Activated T-cell treated with anti-CD3 and anti-CD28 coated beads, Interleukin-2, amount 50 U/mL, for 72 hours (primary cell): ENCODE measurements around the gene DGUOK. TPM values are rescaled to one million over a fixed set of nuclear protein-coding genes. Genes with fewer than 3 reads are reported as not detected.

Experiments used
- ATAC-seq, 2 donors: fragments of 150-1000 bp; cut with Tn5 transposase; replicated peaks in 1 of 2; 2 replicates each; pipeline ENCODE4 v1.10.0; 2021; ENCODE audit warnings: moderate library complexity in 2 of 2, mild to moderate bottlenecking in 1 of 2
- DNase-seq, 2 donors: peaks; one replicate each; pipeline ENCODE4 v3.0.0; 2021 to 2022; ENCODE audit warnings: mixed read lengths in 1 of 2
- H3K27ac Mint-ChIP-seq: one replicate; pipeline ENCODE4 v1.8.0; 2022; ENCODE audit warnings: mild to moderate bottlenecking, moderate library complexity, mixed read lengths
- H3K27me3 Mint-ChIP-seq: one replicate; pipeline ENCODE4 v1.8.0; 2022; ENCODE audit warnings: low read depth, mixed read lengths
- H3K36me3 Mint-ChIP-seq, 2 donors: one replicate each; pipeline ENCODE4 v1.8.0; 2022; ENCODE audit warnings: mixed read lengths in 2 of 2, mild to moderate bottlenecking in 1 of 2; ENCODE audit not compliant: insufficient read depth in 2 of 2
- H3K4me1 Mint-ChIP-seq: one replicate; pipeline ENCODE4 v1.8.0; 2022; ENCODE audit warnings: low read depth, mixed read lengths
- H3K4me3 Mint-ChIP-seq, 2 donors: one replicate each; pipeline ENCODE4 v1.8.0; 2022; ENCODE audit warnings: mild to moderate bottlenecking in 2 of 2, mixed read lengths in 2 of 2, moderate library complexity in 2 of 2
- H3K9me3 Mint-ChIP-seq, 2 donors: one replicate each; pipeline ENCODE4 v1.8.0; 2022; ENCODE audit warnings: mixed read lengths in 2 of 2
- total RNA-seq, 2 donors: library from RNA; stranded (reverse); gene quantifications; one replicate each; pipeline ENCODE4 v1.2.3, GENCODE V29; 2022

DGUOK gene
- total RNA-seq, 2 donors from 2014 or later, result 110 to 119 TPM

DNA sequence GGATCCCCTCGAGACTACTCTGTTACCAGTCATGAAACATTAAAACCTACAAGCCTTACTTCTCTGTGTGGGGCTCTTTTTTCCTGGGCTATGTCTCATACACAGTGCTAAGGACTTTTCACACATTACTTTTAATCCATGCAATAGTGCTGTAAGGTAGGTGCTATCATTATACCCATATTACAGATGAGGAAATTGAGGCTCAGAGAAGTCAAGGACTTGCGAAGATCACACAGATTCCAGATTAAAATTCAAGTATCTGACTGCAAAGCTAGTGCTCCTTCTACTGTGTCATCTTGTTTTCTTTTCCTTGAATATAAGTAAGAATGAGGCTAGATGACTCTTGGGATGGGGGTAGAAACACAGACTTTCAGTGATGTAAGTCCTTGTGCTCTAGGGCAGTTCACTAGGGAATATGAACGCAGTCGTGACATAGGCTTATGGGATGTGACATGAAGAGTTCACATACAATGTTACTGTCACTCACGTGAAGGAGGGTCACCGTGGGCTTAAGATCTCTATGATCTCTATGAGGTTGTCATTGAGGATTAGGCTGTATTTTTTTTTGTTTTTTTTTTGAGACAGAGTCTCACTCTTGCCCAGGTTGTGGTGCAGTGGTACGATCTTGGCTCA is 7.0 kb upstream of the DGUOK start:
- Mint-ChIP-seq H3K27me3 (peaks cover 9% of the 10 kb centered on the region), H3K4me3 (no peak overlapping the region), H3K4me1 (peaks cover 14% of the 10 kb centered on the region), H3K27ac (no peak overlapping the region), H3K9me3 (no peaks in the 10 kb centered on the region), H3K36me3 (no peaks in the 10 kb centered on the region)
- ATAC-seq (no peak), DNase-seq (no peak)

- peaks cover 15% of the 10 kb centered on the region for H3K4me1 Mint-ChIP-seq
- no peaks in the 10 kb centered on the region for H3K36me3 Mint-ChIP-seq
- H3K27me3 Mint-ChIP-seq, result peaks cover 9% of the 10 kb centered on the region
- peak; percentile 39 to 54 for DNase-seq
- H3K9me3 Mint-ChIP-seq, result no peaks in the 10 kb centered on the region
- no peak overlapping the region for H3K4me3 Mint-ChIP-seq
- peak; percentile 58 to 70 for ATAC-seq
- H3K27ac Mint-ChIP-seq, result no peak overlapping the region
Measured at GRCh38 chr2:73920577-73921545, 5.8 kb upstream of the DGUOK start.

DNA sequence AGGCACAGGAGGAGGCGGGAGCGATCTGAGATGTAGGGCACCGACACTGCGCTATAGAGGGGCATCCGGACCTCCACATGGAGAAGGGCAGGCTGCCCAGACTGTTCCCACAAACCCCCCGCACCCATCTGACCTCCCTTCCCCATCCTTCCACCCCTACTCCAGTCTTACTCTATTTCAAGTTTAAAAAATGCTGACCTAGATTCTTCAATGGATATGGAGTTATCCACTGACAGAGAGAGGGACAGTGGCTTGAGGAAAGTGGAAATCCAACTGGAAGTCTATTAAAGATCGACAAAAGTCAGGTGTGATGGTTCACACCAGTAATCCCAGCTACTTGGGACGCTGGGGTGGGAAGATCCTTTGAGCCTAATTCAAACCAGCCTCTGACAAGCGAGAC is 5.1 kb upstream of the DGUOK start:
- H3K27ac Mint-ChIP-seq, result no peak overlapping the region
- H3K4me1 Mint-ChIP-seq, result peaks cover 22% of the 10 kb centered on the region
- H3K27me3 Mint-ChIP-seq, result peaks cover 9% of the 10 kb centered on the region
- no peak overlapping the region for H3K4me3 Mint-ChIP-seq
- no peak for DNase-seq
- H3K36me3 Mint-ChIP-seq, result no peaks in the 10 kb centered on the region
- no peak for ATAC-seq
- no peaks in the 10 kb centered on the region for H3K9me3 Mint-ChIP-seq

DNA sequence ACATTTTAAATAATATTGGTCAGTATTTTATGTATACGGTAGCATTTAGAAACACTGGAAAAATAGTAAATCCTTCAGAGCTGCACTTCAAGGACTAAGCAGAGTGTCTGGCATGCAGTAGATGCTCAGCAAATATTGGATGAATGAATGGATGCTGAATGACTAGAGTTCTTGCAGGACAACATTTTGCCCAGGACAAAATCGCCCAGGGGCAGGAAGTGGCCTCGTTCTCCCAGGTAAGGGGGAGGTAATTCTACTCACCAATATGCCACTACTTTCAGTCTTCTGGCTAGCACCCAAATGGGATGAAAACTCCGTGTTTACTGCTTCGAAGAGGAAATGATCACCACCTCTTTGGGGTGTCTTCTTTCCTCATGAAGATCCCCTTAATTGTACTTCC is 4.0 kb upstream of the DGUOK start:
- peaks cover 0 to under 1% of the 10 kb centered on the region in 2 donors for H3K36me3 Mint-ChIP-seq
- peaks cover 28% of the 10 kb centered on the region for H3K4me1 Mint-ChIP-seq
- ATAC-seq, result no peak
- H3K27ac Mint-ChIP-seq, result no peak overlapping the region
- H3K4me3 Mint-ChIP-seq, result no peak overlapping the region
- H3K27me3 Mint-ChIP-seq, result peaks cover 8% of the 10 kb centered on the region
- DNase-seq, result no peak
- no peaks in the 10 kb centered on the region for H3K9me3 Mint-ChIP-seq

DNA sequence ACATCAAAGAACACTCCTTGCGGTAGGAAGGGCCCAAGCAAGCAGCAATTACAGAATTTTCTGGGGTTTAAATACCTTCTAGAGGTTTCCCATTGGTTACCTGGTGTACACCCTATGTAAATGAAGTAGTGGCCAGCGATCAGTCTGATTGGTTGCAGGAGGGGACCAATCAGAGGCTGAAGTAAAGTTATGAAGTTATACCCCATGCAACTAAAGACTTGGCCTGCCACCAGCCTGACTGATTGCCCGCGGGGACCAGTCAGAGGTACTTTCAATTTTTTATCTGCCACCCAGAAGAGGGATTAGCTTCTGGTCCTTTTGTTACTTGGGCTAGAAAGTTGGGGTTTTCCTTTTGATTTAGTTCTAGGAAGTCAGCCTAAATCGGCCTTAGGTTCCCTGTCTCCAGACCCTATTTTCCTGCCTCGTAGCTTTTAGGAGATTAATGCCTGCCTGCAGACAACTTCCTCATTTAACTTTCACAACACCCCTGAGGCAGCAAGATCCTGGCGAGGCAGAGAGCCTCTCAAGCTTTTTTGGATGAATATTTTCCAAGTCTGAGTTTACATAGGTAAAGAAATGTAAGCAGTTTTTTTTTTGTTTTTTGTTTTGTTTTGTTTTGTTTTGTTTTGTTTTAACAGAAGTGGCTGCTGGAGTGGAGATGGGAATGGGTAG is 1.5 kb upstream of the DGUOK start:
- DNase-seq, result no peak
- no peak for ATAC-seq
- Mint-ChIP-seq H3K4me1 (peaks cover 53% of the 10 kb centered on the region), H3K27ac (no peak overlapping the region), H3K27me3 (no peaks in the 10 kb centered on the region), H3K36me3 (peaks cover 3 to 5% of the 10 kb centered on the region in 2 donors), H3K9me3 (no peaks in the 10 kb centered on the region), H3K4me3 (no peak overlapping the region)

- Mint-ChIP-seq H3K9me3 (no peaks in the 10 kb centered on the region), H3K27me3 (no peaks in the 10 kb centered on the region), H3K4me1 (peaks cover 55% of the 10 kb centered on the region), H3K36me3 (peaks cover 3 to 5% of the 10 kb centered on the region in 2 donors), H3K27ac (peak overlapping the region; percentile 31), H3K4me3 (peak overlapping the region; percentile 80 to 87)
- ATAC-seq (no peak), DNase-seq (no peak)
Measured at GRCh38 chr2:73925853-73926492, 707 bp upstream of the DGUOK start.

- Mint-ChIP-seq H3K27ac (peak overlapping the region; percentile 83), H3K4me3 (peak overlapping the region; percentile 80 to 87), H3K27me3 (no peaks in the 10 kb centered on the region), H3K4me1 (peaks cover 67% of the 10 kb centered on the region), H3K36me3 (peaks cover 3 to 7% of the 10 kb centered on the region in 2 donors), H3K9me3 (no peaks in the 10 kb centered on the region)
- ATAC-seq, result no peak
- no peak for DNase-seq
Measured at GRCh38 chr2:73927344-73927743, 664 bp downstream of the DGUOK start.

DNA sequence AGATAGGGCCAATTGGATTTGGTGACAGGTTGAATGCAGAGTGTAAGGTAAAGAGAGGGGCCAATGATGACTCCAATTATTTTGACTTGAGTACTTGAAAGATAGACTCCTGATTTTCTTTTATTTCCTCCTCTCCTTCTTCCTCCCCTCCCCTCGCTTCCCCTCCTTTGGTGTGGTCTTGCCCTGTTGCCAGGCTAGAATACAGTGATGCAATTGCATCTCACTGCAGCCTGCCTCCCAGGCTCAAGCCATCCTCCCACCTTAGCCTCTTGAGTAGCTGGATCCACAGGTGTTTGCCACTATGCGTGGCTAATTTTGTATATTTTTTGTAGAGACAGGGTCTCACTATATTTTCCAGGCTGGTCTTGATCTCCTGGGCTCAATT is 2.3 kb downstream of the DGUOK start:
- no peak overlapping the region for H3K27ac Mint-ChIP-seq
- no peaks in the 10 kb centered on the region for H3K9me3 Mint-ChIP-seq
- peaks cover 76% of the 10 kb centered on the region for H3K4me1 Mint-ChIP-seq
- no peak for DNase-seq
- H3K27me3 Mint-ChIP-seq, result no peaks in the 10 kb centered on the region
- ATAC-seq, result no peak
- H3K36me3 Mint-ChIP-seq, result peaks cover 7 to 12% of the 10 kb centered on the region in 2 donors
- H3K4me3 Mint-ChIP-seq, result peak overlapping the region; percentile 79 to 88

GRCh38 chr2:73930386-73930785 is 3.7 kb downstream of the DGUOK start:
- Mint-ChIP-seq H3K4me3 (no peak overlapping the region), H3K27me3 (no peaks in the 10 kb centered on the region), H3K9me3 (no peaks in the 10 kb centered on the region), H3K4me1 (peaks cover 77% of the 10 kb centered on the region), H3K27ac (no peak overlapping the region), H3K36me3 (peaks cover 7 to 13% of the 10 kb centered on the region in 2 donors)
- no peak for ATAC-seq
- no peak for DNase-seq

DNA sequence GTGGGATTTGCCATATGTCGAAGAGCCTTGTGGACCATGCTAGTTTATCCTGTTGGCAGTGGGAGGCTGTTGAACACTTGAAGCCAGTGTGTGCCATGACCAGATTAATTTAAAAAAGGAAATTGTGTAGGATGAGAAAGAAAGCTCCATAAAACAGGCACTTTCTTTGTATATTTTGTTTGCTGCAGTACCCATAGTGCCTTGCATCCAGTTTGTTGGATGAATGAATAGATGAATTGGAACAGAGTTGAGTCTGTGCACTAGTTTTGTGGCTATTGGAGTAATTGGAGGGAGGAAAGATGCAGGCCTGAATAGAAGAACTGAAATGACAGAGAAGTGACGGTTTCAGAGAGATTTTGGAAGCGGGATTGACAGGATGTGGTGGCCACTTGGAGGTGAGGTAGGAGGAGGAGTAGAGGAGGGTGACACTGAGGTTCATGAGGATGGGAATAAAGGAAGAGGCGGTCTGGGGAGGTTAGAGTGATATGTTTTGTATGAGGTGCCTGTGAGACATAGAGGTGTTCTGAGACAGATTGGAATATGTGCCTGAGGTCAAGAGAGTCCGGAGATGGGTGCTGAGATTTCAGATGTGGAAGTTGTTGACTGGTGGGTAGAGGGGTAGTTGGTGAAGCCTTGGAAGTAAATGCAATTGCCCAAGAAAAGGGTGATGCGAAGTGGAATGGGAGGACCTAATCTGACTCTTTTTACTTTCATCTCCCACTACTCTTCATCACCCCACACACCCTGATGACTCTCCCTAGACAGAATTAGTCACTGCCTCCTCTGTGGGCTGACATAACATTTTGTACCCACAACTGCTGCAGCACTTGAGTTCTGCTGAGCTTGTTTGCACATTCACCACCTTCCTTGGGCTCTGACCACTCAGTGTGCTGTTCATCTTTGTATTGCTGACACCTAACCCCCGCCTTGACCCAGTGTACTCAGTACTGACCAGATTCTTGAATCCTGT is 5.1 kb downstream of the DGUOK start:
- H3K4me3 Mint-ChIP-seq, result peak overlapping the region; percentile 49 to 59
- ATAC-seq (peak; percentile 98 to 99), DNase-seq (peak; percentile 68 to 73)
- no peaks in the 10 kb centered on the region for H3K27me3 Mint-ChIP-seq
- H3K9me3 Mint-ChIP-seq, result no peaks in the 10 kb centered on the region
- peaks cover 76% of the 10 kb centered on the region for H3K4me1 Mint-ChIP-seq
- H3K27ac Mint-ChIP-seq, result peak overlapping the region; percentile 11
- H3K36me3 Mint-ChIP-seq, result peaks cover 7 to 20% of the 10 kb centered on the region in 2 donors

DNA sequence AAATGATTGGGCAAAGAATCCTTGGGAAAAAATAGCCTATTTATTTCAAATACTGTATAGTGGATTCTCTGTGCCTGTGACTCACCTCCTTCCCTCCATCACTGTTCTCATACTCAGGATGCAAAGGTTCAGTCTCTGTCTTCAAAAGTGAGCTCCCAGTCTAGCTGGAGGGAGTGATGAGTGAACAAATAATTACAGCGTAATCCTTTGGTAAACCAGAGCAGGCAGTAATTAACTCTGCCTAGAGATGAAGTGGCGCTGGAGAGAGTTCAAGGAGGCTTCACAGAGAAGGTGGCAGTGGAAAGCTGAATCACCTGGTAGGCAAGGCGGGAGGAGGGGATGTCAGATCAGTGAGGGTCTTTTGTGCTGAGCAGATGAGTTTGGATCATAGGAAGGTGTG is 6.5 kb downstream of the DGUOK start:
- Mint-ChIP-seq H3K9me3 (no peaks in the 10 kb centered on the region), H3K4me3 (peak overlapping the region; percentile 47 to 59), H3K27me3 (no peaks in the 10 kb centered on the region), H3K4me1 (peaks cover 81% of the 10 kb centered on the region), H3K36me3 (peaks cover 7 to 20% of the 10 kb centered on the region in 2 donors), H3K27ac (no peak overlapping the region)
- ATAC-seq (no peak), DNase-seq (no peak)

- DNase-seq, result no peak
- peaks cover 3 to 23% of the 10 kb centered on the region in 2 donors for H3K36me3 Mint-ChIP-seq
- no peaks in the 10 kb centered on the region for H3K27me3 Mint-ChIP-seq
- no peak for ATAC-seq
- H3K4me1 Mint-ChIP-seq, result peaks cover 82% of the 10 kb centered on the region
- H3K9me3 Mint-ChIP-seq, result no peaks in the 10 kb centered on the region
- no peak overlapping the region for H3K27ac Mint-ChIP-seq
- H3K4me3 Mint-ChIP-seq, result no peak overlapping the region
Measured at GRCh38 chr2:73935641-73936040, 9.0 kb downstream of the DGUOK start.
